Hypothalamus (tissue), 51 donors: Measurements from ENCODE around the gene SRL.
"Not testable (repeated sequence)": the region's sequence is repeated elsewhere in the genome, so short reads cannot be mapped to it uniquely, and the experiment has no call there.

ENCODE experiments used
- DNase-seq, 51 donors: peaks; one replicate each; lab custom pipeline; 2025; lab: John Stamatoyannopoulos, UW

Gene SRL

GRCh38 chr16:4231367-4231766 lies 10.5 kb downstream of the SRL start:
- no peak for DNase-seq

GRCh38 chr16:4227040-4227332 lies 14.9 kb downstream of the SRL start:
- no peak for DNase-seq

DNA sequence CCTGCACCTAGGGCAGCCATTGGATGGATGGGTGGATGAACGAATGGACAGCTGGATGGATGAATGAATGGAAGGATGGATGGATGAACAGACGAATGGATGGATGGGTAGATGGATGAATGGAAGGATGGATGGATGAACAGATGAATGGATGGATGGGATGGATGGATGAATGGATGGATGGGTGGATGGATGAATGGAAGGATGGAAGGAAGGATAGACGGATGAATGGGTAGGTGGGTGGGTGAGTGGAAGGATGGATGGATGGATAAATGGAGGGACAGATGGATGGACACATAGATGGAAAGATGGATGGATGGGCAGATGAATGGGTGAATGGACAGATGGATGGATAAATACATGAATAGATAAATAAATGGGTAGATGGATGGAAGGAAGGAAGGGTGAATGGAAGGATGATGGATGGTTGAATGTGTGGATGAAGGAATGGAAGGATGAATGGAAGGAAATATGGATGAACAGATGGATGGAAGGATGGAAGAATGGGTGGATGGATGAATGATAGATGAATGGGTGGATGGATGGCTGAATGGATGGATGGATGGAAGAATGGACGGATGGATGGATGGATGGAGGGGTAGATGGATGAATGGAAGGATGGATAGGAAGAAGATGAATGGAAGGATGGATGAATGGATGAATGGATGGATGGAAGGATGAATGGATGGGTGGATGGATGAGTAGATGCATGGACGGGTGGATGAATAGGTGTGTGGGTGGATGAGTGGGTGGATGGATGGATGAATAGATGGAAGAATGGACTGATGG lies 15.4 kb downstream of the SRL start:
- DNase-seq = no peak

- no peak for DNase-seq
Observed at GRCh38 chr16:4225075-4225474, 16.8 kb downstream of the SRL start.

- DNase-seq = no peak
Observed at GRCh38 chr16:4220358-4220757, 21.5 kb downstream of the SRL start.

DNA sequence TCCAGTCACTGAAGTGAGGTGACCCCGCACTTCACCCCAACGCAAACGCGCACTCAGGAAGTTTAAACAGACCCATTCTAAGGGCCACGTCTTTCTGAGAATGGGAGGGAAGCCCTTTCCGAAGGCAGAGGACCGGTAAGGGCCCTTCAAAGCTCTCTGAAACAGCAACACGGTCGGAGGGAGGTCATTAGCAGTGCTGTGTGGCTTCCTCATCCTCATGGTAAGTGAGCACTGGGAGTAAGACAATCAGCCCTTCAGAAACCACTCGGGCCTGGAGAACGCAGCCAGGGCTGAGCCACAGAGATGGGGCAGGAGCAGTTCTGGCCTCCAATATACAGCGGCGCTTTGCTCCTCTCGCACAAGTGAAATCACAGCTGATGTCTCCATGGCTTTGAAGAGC lies 23.7 kb downstream of the SRL start:
- DNase-seq = no peak

DNA sequence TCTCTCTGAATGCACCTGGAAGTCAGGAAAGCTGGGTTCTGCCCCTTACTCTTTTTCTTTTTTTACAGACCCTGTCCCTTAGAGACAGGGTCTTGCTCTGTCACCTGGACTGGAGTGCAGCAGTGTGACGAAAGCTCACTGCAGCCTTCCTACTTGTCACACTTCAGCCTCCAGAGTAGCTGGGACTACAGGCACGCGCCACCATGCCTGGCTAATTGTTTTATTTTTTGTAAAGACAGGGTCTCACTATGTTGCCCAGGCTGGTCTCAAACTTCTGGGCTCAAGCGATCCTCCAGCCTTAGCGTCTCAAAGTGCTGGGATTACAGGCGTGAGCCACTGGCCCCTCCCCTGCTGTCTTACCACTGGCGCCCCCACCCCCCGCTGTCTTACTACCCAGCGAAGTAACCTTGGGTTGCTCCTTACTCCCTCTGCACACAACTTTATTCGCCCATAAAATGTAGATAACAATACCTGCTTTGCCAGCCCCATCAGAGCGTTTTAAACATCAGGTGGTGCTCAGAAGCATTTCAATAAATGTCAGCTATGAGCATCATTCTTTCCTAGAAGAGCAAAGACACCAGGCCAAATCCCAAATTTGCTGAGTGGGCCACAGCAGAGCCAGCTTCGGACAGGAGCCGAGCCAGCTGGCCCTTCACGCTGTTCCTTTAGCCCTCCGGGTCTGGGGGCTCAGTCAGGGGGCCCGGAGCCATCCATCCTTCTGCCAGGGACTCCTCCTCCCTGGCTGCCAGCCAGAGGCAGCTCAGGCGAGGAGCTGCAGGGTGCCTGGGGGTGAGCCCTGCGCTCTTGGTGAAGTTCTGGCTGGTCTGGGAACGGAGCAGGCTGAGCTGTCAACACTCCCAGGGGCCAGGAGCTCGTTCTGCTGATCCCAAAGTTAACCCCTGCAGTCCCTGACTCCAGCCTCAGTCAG lies 24.4 kb downstream of the SRL start:
- peak in 8 of 51 donors; percentile 2 to 38 (median 12) for DNase-seq

DNA sequence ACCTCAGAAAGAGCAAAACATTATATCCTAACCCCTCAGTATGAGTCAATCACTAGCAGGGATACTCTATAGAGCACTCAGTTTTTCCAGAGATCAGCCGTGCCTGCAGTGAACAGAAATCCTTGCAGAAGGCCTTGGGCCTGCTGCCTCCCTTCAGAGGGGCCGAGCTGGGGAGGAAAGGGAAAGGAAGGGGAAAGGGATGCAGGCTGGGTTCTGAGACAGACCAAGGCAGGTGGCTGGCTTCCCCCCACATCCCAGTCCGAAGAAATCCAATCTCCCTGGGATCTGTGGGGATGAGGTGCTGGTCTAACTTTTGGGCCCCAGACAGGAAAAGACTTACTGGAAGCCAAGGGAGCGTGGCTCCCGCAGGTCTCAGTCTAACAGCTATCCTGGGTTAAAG lies 25.3 kb downstream of the SRL start:
- DNase-seq = no peak

DNA sequence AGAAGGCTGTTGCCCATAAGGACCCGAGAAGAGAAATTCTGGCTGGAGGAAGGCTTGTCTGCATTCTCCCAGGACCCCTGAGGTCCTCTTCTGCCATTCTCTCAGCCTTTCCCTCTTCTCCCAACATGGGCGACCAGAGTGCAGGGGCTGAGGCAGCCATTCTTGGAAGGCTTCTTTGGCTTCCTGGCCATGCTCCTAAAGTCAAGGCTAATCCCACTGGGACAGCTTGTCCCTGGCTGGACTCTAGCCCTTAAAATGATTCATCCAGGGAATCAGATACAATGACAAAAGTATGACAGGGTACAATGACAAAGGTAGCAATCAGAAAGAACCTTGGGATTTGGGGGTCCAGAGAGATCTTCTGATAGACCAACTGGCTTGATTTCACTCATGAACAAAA lies 26.8 kb downstream of the SRL start:
- DNase-seq = no peak

DNA sequence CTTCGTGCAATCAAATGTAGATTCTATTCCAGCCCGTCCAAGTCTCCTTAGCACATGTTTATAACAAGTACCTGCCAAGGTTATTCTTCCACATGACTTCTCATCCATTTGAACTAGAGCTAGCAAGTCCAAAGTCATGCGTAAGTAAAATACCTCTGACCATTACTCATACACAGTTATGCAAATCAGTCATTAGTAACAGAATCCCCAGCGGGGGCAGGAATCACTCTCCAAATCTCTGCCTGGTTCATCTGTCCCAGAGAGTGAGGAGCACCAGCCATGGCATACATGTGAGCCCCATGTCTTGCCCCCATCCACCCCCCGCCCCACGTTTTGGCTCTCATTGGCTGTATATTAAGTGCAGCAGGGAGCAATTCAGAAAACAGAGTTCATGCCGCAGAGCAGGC lies 27.7 kb downstream of the SRL start:
- DNase-seq = no peak

- no peak for DNase-seq
Observed at GRCh38 chr16:4213737-4214136, 28.1 kb downstream of the SRL start.

GRCh38 chr16:4212934-4213296 lies 29.0 kb downstream of the SRL start:
- no peak for DNase-seq

DNA sequence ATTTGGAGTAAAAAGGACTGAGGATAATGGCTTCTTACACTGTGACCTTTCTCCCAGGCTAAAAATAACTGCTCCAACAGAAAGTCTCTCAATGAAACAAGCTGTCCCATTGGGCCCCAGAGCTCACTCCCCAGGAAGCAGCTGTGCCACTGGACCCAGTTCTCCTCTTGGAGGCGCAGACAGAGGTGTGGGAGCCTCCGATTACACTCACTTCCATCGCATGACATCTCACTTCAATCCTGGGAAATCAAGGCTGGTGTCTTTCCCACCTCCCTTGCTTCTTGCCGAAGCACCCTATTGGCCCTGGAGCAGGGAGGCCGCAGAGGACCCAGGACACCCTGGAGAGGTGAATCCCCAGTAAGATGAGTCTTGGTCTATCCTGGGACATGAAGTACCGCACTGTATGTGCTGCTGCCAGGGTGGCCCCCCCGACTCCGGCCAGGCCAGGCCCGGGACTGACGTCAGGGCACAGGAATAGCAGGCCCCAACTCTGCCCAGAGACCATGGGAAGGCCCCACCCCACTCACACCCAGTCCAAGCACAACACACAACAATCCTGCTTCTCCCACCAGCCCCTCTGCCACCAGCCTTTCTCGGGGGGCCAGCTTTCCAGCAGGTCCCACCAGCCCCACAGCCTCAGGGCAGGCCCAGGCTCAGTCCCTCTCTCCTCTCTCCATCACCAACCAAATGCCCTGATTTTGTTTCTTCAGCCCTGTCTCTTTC lies 29.5 kb downstream of the SRL start:
- DNase-seq = no peak

DNA sequence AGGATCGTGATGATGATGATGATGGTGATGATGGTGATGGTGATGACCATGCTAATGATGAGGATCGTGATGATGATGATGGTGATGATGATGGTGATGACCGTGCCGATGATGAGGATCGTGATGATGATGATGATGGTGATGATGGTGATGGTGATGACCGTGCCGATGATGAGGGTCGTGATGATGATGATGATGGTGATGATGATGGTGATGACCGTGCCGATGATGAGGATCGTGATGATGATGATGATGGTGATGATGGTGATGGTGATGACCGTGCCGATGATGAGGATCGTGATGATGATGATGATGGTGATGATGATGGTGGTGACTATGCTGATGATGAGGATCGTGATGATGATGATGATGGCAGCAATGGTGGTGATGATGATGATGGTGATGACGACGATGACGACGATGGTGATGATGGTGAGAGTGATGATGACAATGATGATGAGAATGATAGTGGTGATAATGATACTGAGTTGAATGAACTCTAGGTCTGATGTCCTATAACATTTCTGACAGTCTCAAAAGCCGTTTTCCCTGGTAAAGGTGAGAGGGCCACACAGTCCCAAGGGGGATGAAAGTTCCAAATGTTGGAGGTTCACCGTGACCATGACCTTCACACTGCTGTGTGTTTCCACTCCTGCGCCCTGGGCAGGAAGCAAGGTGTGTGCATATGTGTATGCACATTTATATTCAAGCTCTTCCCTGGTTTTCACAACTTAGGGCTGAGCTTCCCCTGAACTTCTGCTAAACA lies 30.3 kb downstream of the SRL start:
- DNase-seq = not testable (repeated sequence)

DNA sequence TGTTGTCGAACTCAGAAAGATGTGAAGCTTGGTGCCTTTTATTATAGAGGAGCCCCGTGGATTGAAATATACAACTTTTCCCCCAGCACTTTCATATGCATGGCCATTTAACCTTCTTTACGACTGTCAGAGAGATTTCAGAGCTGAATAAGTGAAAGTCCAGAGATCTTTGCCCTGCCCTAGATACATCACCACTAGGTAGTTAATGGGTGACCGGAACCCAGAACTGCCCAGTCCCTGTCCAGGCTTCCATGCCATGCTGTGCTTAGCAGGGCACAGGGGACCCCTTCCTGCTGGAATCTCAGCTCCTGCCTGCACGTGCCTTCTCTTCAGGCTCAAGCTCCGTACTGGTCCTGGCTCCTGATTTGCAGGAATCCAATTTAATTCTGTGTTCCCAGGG lies 32.2 kb downstream of the SRL start:
- DNase-seq = no peak

DNA sequence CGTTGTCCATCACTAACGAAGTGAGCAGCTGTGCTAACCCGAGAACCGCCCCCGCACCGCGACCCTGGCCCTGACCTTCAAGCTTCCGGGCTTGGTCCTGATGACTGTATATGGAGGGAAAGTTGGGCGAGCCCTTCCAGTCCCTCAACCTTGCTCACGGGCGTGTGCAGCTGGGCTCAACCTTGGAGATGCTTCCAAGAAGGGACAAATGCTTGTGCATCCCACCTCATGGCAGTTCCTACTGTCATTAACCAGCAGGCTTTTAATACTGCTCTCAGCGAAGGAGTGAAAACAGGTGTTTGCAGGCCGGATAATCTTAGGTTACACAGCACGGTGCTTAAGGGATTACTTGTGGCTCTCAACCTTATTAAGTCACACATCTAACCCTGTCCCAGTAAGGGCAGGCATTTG lies 33.5 kb downstream of the SRL start:
- DNase-seq = no peak

DNA sequence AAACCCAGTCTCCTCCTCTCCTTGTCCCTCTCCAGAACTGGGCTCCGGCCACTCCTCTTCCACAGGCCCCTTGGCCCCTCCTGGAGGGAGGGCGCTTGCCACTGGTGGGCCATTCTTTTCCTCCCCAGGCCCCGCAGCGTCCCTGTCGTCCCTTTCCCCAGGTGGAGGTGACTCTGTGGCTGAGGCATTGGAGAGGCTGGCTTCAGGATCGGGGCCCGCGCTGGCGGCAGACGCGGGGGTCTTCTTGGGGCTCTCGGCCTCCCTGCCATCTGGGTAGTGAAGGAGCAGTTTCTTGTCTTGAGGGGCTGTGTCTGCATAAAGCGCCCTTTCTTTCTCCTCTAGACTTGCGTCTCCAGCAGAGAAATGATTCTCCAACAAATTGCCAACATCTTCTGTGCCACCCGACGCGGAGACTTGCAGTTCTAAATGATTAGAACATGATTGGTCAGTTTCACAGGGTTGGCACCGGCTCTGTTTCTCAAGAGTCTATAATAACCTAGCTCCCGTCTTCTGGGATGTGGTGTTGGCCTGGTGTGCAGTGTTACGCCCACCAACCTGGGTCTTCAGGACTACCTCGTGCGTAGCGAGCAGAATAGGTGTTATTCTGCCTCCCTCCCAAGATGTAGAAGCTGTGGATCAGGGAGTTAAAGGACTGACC lies 34.1 kb downstream of the SRL start:
- no peak for DNase-seq

- DNase-seq = no peak
Observed at GRCh38 chr16:4207229-4207628, 34.7 kb downstream of the SRL start.

- DNase-seq = no peak
Observed at GRCh38 chr16:4206680-4207079, 35.2 kb downstream of the SRL start.

DNA sequence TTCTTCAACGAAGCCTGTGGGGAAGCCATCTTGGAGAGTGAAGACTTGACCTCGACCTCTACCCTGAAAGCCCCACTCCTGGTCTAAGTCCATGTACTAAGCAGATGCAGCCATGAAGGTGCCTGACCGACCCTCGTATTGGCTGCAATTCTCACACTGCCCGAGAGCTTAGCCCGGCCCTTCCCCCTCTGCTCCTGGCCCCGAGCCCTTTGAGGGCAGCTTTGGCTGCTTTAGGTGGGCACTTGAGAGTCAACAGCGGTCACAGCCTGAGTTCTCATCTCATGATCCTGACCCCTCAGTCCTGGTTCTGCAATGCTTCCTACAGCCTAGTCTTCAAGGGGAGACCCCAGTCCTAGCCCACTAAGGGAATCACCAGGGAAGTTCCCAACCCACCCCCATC lies 35.9 kb downstream of the SRL start:
- DNase-seq = no peak
